Activated naive CD4-positive, alpha-beta T cell treated with anti-CD3 and anti-CD28 coated beads, Interleukin-2, amount 50 U/mL, for 24 hours (primary cell): ENCODE measurements around the gene SIK1.
"Not testable (repeated sequence)": the region's sequence is repeated elsewhere in the genome, so short reads cannot be mapped to it uniquely, and the experiment has no call there.

ENCODE experiments used
- H3K27ac Mint-ChIP-seq: one replicate; pipeline ENCODE4 v1.8.0; 2021; ENCODE audit warnings: mild to moderate bottlenecking, mixed read lengths
- H3K27me3 Mint-ChIP-seq: one replicate; pipeline ENCODE4 v1.8.0; 2021; ENCODE audit warnings: mixed read lengths
- H3K36me3 Mint-ChIP-seq: one replicate; pipeline ENCODE4 v1.8.0; 2021; ENCODE audit warnings: mixed read lengths
- H3K4me1 Mint-ChIP-seq: one replicate; pipeline ENCODE4 v1.8.0; 2021; ENCODE audit warnings: mixed read lengths
- H3K4me3 Mint-ChIP-seq: one replicate; pipeline ENCODE4 v1.8.0; 2021; ENCODE audit warnings: mild to moderate bottlenecking, mixed read lengths
- H3K9me3 Mint-ChIP-seq: one replicate; pipeline ENCODE4 v1.8.0; 2021; ENCODE audit warnings: mixed read lengths

The SIK1 gene

GRCh38 chr21:43426404-43427241, at the start of gene SIK1:
SIK1 (minus strand) TSS chr21:43427131; CDS start chr21:43426178, 953 bp downstream.
- not testable (repeated sequence) for H3K27ac Mint-ChIP-seq, H3K4me1 Mint-ChIP-seq, H3K36me3 Mint-ChIP-seq, H3K9me3 Mint-ChIP-seq, H3K4me3 Mint-ChIP-seq, H3K27me3 Mint-ChIP-seq

GRCh38 chr21:43471597-43472242, 44.8 kb upstream of the SIK1 start:
- not testable (repeated sequence) for H3K9me3 Mint-ChIP-seq, H3K36me3 Mint-ChIP-seq, H3K4me3 Mint-ChIP-seq, H3K27me3 Mint-ChIP-seq, H3K27ac Mint-ChIP-seq, H3K4me1 Mint-ChIP-seq

GRCh38 chr21:43469719-43470458, 43.0 kb upstream of the SIK1 start:
- H3K4me1 Mint-ChIP-seq = not testable (repeated sequence)

GRCh38 chr21:43467785-43468184, 40.9 kb upstream of the SIK1 start:
- no peak overlapping the region for H3K4me3 Mint-ChIP-seq
- no peak overlapping the region for H3K27ac Mint-ChIP-seq
- H3K27me3 Mint-ChIP-seq = no peaks in the 10 kb centered on the region
- H3K4me1 Mint-ChIP-seq = no peaks in the 10 kb centered on the region
- H3K9me3 Mint-ChIP-seq = no peaks in the 10 kb centered on the region
- H3K36me3 Mint-ChIP-seq = no peaks in the 10 kb centered on the region

More at GRCh38 chr21:43469719-43470458, 43.0 kb upstream of the SIK1 start:
- H3K27ac Mint-ChIP-seq, H3K9me3 Mint-ChIP-seq, H3K27me3 Mint-ChIP-seq, H3K4me3 Mint-ChIP-seq, H3K36me3 Mint-ChIP-seq: not testable (repeated sequence)

- H3K4me1 Mint-ChIP-seq, H3K27ac Mint-ChIP-seq, H3K9me3 Mint-ChIP-seq, H3K4me3 Mint-ChIP-seq, H3K27me3 Mint-ChIP-seq, H3K36me3 Mint-ChIP-seq: not testable (repeated sequence)
These were observed 38.2 kb upstream of the SIK1 start for GRCh38 chr21:43465159-43465558.

- H3K9me3 Mint-ChIP-seq, H3K27ac Mint-ChIP-seq, H3K36me3 Mint-ChIP-seq, H3K27me3 Mint-ChIP-seq, H3K4me1 Mint-ChIP-seq, H3K4me3 Mint-ChIP-seq: not testable (repeated sequence)
These were observed 36.7 kb upstream of the SIK1 start for GRCh38 chr21:43463498-43464261.

- H3K4me1 Mint-ChIP-seq, H3K27ac Mint-ChIP-seq, H3K27me3 Mint-ChIP-seq, H3K36me3 Mint-ChIP-seq, H3K9me3 Mint-ChIP-seq, H3K4me3 Mint-ChIP-seq: not testable (repeated sequence)
These were observed 36.0 kb upstream of the SIK1 start for GRCh38 chr21:43462932-43463331.

- not testable (repeated sequence) for H3K27me3 Mint-ChIP-seq, H3K27ac Mint-ChIP-seq, H3K36me3 Mint-ChIP-seq, H3K4me3 Mint-ChIP-seq, H3K9me3 Mint-ChIP-seq, H3K4me1 Mint-ChIP-seq
These were observed 33.5 kb upstream of the SIK1 start for GRCh38 chr21:43460475-43460874.

GRCh38 chr21:43458995-43459394, 32.1 kb upstream of the SIK1 start:
- H3K27ac Mint-ChIP-seq, H3K27me3 Mint-ChIP-seq, H3K4me1 Mint-ChIP-seq, H3K4me3 Mint-ChIP-seq, H3K36me3 Mint-ChIP-seq, H3K9me3 Mint-ChIP-seq: not testable (repeated sequence)

GRCh38 chr21:43456616-43457314, 29.8 kb upstream of the SIK1 start:
- not testable (repeated sequence) for H3K27me3 Mint-ChIP-seq, H3K36me3 Mint-ChIP-seq, H3K4me1 Mint-ChIP-seq, H3K4me3 Mint-ChIP-seq, H3K27ac Mint-ChIP-seq, H3K9me3 Mint-ChIP-seq

GRCh38 chr21:43455717-43456116, 28.8 kb upstream of the SIK1 start:
- H3K27ac Mint-ChIP-seq, H3K27me3 Mint-ChIP-seq, H3K4me3 Mint-ChIP-seq, H3K4me1 Mint-ChIP-seq, H3K9me3 Mint-ChIP-seq, H3K36me3 Mint-ChIP-seq: not testable (repeated sequence)

- H3K9me3 Mint-ChIP-seq, H3K27ac Mint-ChIP-seq, H3K4me3 Mint-ChIP-seq, H3K36me3 Mint-ChIP-seq, H3K4me1 Mint-ChIP-seq, H3K27me3 Mint-ChIP-seq: not testable (repeated sequence)
These were observed 27.2 kb upstream of the SIK1 start for GRCh38 chr21:43454176-43454575.

- not testable (repeated sequence) for H3K9me3 Mint-ChIP-seq, H3K4me3 Mint-ChIP-seq, H3K27me3 Mint-ChIP-seq, H3K4me1 Mint-ChIP-seq, H3K27ac Mint-ChIP-seq, H3K36me3 Mint-ChIP-seq
These were observed 24.9 kb upstream of the SIK1 start for GRCh38 chr21:43451850-43452249.

GRCh38 chr21:43450287-43450686, 23.4 kb upstream of the SIK1 start:
- H3K27ac Mint-ChIP-seq, H3K27me3 Mint-ChIP-seq, H3K36me3 Mint-ChIP-seq, H3K4me1 Mint-ChIP-seq, H3K4me3 Mint-ChIP-seq, H3K9me3 Mint-ChIP-seq: not testable (repeated sequence)

GRCh38 chr21:43447353-43447977, 20.5 kb upstream of the SIK1 start:
- not testable (repeated sequence) for H3K36me3 Mint-ChIP-seq, H3K27me3 Mint-ChIP-seq, H3K4me1 Mint-ChIP-seq, H3K4me3 Mint-ChIP-seq, H3K27ac Mint-ChIP-seq, H3K9me3 Mint-ChIP-seq
